PC-9 (cell line): ENCODE measurements around the gene LIMS1. TPM values are rescaled to one million over a fixed set of nuclear protein-coding genes. Genes with fewer than 3 reads are reported as not detected.

Experiments
- BruUV-seq: library from RNA; stranded (reverse); fragments of 400-500 nt; replicated peaks from 2 replicates; lab custom pipeline; 2021; lab: Mats Ljungman, UMichigan
- CTCF ChIA-PET: fragments of 300-600 bp; sonication (Branson Sonifier 250); formaldehyde crosslinking; loops from one replicate; lab custom pipeline; 2022; ENCODE audit warnings: antibody characterized with exemption; lab: Charles Lee
- POLR2A ChIA-PET: fragments of 300-600 bp; sonication (Branson Sonifier 250); formaldehyde crosslinking; loops from one replicate; lab custom pipeline; 2022; ENCODE audit warnings: antibody characterized with exemption; ENCODE audit not compliant: unreplicated experiment; lab: Charles Lee
- DNase-seq, 2 experiments: peaks; one replicate each; pipeline versions ENCODE4 v3.0.0 to v3.0.0-alpha.2; 2015 to 2022; ENCODE audit warnings: mixed read lengths in 1 of 2
- H2AFZ ChIP-seq: fragments of 200-600 bp; sonication (generic); 2 replicates; pipeline ENCODE4 v1.8.1; 2017; ENCODE audit warnings: antibody characterized with exemption
- H3F3A ChIP-seq: fragments of 200-600 bp; sonication (generic); 2 replicates; pipeline ENCODE4 v1.8.1; 2017; ENCODE audit warnings: antibody characterized with exemption, mild to moderate bottlenecking, low read depth; ENCODE audit not compliant: insufficient read depth
- H3K27ac ChIP-seq: fragments of 200-600 bp; sonication (generic); 2 replicates; pipeline ENCODE4 v1.6.1; 2016; ENCODE audit warnings: mixed run types
- H3K27me3 ChIP-seq: fragments of 200-600 bp; sonication (generic); 2 replicates; pipeline ENCODE4 v1.6.1; 2016; ENCODE audit warnings: low read depth, mixed run types; ENCODE audit not compliant: insufficient read depth
- H3K36me3 ChIP-seq: fragments of 200-600 bp; sonication (generic); 2 replicates; pipeline ENCODE4 v1.6.1; 2016; ENCODE audit warnings: low read depth, mixed run types
- H3K4me1 ChIP-seq: fragments of 200-600 bp; sonication (generic); replicated peaks from 2 replicates; pipeline ENCODE4 v1.6.1; 2016; ENCODE audit warnings: mixed run types; ENCODE audit not compliant: insufficient read depth
- H3K4me2 ChIP-seq: fragments of 200-600 bp; sonication (generic); 2 replicates; pipeline ENCODE4 v1.6.1; 2017; ENCODE audit warnings: mixed run types
- H3K4me3 ChIP-seq: fragments of 200-600 bp; sonication (generic); 2 replicates; pipeline ENCODE4 v1.6.1; 2016; ENCODE audit warnings: mixed run types
- H3K79me2 ChIP-seq: fragments of 200-600 bp; sonication (generic); 2 replicates; pipeline ENCODE4 v1.6.1; 2017; ENCODE audit warnings: low read depth, mixed run types
- H3K9me2 ChIP-seq: fragments of 200-600 bp; sonication (generic); 2 replicates; pipeline ENCODE4 v1.8.1; 2017; ENCODE audit warnings: mild to moderate bottlenecking; ENCODE audit not compliant: insufficient read depth
- H3K9me3 ChIP-seq: fragments of 200-600 bp; sonication (generic); 2 replicates; pipeline ENCODE4 v1.8.1; 2016; ENCODE audit warnings: low read depth; ENCODE audit not compliant: insufficient read depth
- H4K20me1 ChIP-seq: fragments of 200-600 bp; sonication (generic); 2 replicates; pipeline ENCODE4 v1.8.1; 2017; ENCODE audit not compliant: insufficient read depth
- CTCF ChIP-seq: fragments of 200-600 bp; sonication (generic); conservative IDR thresholded peaks from 2 replicates; pipeline ENCODE4 v1.6.1; 2017; ENCODE audit warnings: mixed run types, antibody characterized with exemption, mild to moderate bottlenecking, moderate library complexity
- EZH2 ChIP-seq: fragments of 200-600 bp; sonication (generic); IDR thresholded peaks from 2 replicates; pipeline ENCODE4 v1.8.0; 2017; ENCODE audit warnings: antibody characterized with exemption, low read depth
- intact Hi-C: fragments of 100-400 bp; cut with micrococcal nuclease; formaldehyde crosslinking; loops from one replicate; pipeline ENCODE4 v1.10.0; 2022; ENCODE audit not compliant: unreplicated experiment
- total RNA-seq: library from RNA; stranded (reverse); gene quantifications from 2 replicates; pipeline ENCODE4 v1.2.3, GENCODE V29; 2021

The LIMS1 gene
- total RNA-seq, 1 experiment from 2014 or later: 61.6 TPM

- H3K27me3 ChIP-seq: no peaks in the 10 kb centered on the region
- no peaks in the 10 kb centered on the region for H3K36me3 ChIP-seq
- H3K79me2 ChIP-seq: peaks cover 25% of the 10 kb centered on the region
- intact Hi-C loops: loop anchor here (2.0 kb wide), 1 partner anchor 25 kb away; no protein-coding TSS in a partner anchor
- DNase-seq: no peak
- H3K27ac ChIP-seq: no peak overlapping the region
- TF ChIP-seq EZH2 (no peak), CTCF (no peak)
- H3F3A ChIP-seq: peaks cover 13% of the 10 kb centered on the region; the same call in 1 of the 2 replicates
- no peak overlapping the region for H2AFZ ChIP-seq
- H3K4me3 ChIP-seq: no peak overlapping the region
- 0 out of 2 replicates have a peak, but pooled peaks cover 3% of the 10 kb centered on the region for H3K9me2 ChIP-seq
- H3K4me2 ChIP-seq: no peak overlapping the region
- no TSS peak for BruUV-seq
- ChIA-PET POLR2A (interaction anchor here (0.7 kb wide), 1 partner anchor 26 kb away, joined by 3 read pairs; no protein-coding TSS in a partner anchor), CTCF (no interaction called here)
- no peaks in the 10 kb centered on the region for H4K20me1 ChIP-seq
- H3K4me1 ChIP-seq: peaks cover 55% of the 10 kb centered on the region
- no peaks in the 10 kb centered on the region for H3K9me3 ChIP-seq
Observed at GRCh38 chr2:108619925-108620620, 85.8 kb downstream of the LIMS1 start.

- Histone ChIP-seq H4K20me1 (no peaks in the 10 kb centered on the region), H3K36me3 (no peaks in the 10 kb centered on the region), H3K27me3 (no peaks in the 10 kb centered on the region), H3K27ac (peak overlapping the region; percentile 17; the same call in 1 of the 2 replicates), H3K4me2 (peak overlapping the region; percentile 45), H3K9me3 (no peaks in the 10 kb centered on the region), H3K9me2 (0 out of 2 replicates have a peak, but pooled peaks cover 3% of the 10 kb centered on the region), H3F3A (peaks cover 13% of the 10 kb centered on the region; the same call in 1 of the 2 replicates), H3K4me1 (peaks cover 49% of the 10 kb centered on the region), H3K79me2 (peaks cover 20% of the 10 kb centered on the region), H2AFZ (no peak overlapping the region), H3K4me3 (no peak overlapping the region)
- intact Hi-C loops: loop anchor here (2.0 kb wide), 1 partner anchor 26 kb away; no protein-coding TSS in a partner anchor
- BruUV-seq: no TSS peak
- DNase-seq: no peak
- no peak for TF ChIP-seq CTCF
- no peak for TF ChIP-seq EZH2
- ChIA-PET POLR2A (interaction anchor here (0.8 kb wide), 1 partner anchor 27 kb away, joined by 9 read pairs; no protein-coding TSS in a partner anchor), CTCF (interaction anchor here (1.0 kb wide), 2 partner anchors 15 to 16 kb away, joined by 3 read pairs; no protein-coding TSS in a partner anchor)
Observed at GRCh38 chr2:108620656-108621055, 86.4 kb downstream of the LIMS1 start.

- Histone ChIP-seq H3K4me3 (no peak overlapping the region), H3K27ac (peak overlapping the region; percentile 17; the same call in 1 of the 2 replicates), H2AFZ (no peak overlapping the region), H3F3A (peaks cover 10% of the 10 kb centered on the region; the same call in 1 of the 2 replicates), H3K36me3 (no peaks in the 10 kb centered on the region), H3K9me2 (0 out of 2 replicates have a peak, but pooled peaks cover 3% of the 10 kb centered on the region), H3K27me3 (no peaks in the 10 kb centered on the region), H3K4me2 (peak overlapping the region; percentile 45), H3K4me1 (peaks cover 44% of the 10 kb centered on the region), H3K9me3 (no peaks in the 10 kb centered on the region), H4K20me1 (no peaks in the 10 kb centered on the region), H3K79me2 (peaks cover 15% of the 10 kb centered on the region; the same call in 1 of the 2 replicates)
- peak; percentile 40 to 61 for DNase-seq
- BruUV-seq: no TSS peak
- TF ChIP-seq EZH2 (no peak), CTCF (no peak)
- intact Hi-C loops: loop anchor here (2.0 kb wide), 1 partner anchor 26 kb away; no protein-coding TSS in a partner anchor
- ChIA-PET CTCF (interaction anchor here (0.5 to 1.0 kb wide), 3 partner anchors 14 to 16 kb away, joined by 3 to 5 read pairs (median 3); no protein-coding TSS in a partner anchor), POLR2A (interaction anchor here (0.8 kb wide), 1 partner anchor 27 kb away, joined by 9 read pairs; no protein-coding TSS in a partner anchor)
Observed at GRCh38 chr2:108621087-108621559, 86.9 kb downstream of the LIMS1 start.
